Heart left ventricle (tissue), 16 donors: ENCODE data around the gene SGPP2. TPM values are rescaled to one million over a fixed set of nuclear protein-coding genes. Genes with fewer than 3 reads are reported as not detected.
"Not testable (repeated sequence)": the region's sequence is repeated elsewhere in the genome, so short reads cannot be mapped to it uniquely, and the experiment has no call there.

ENCODE experiments used
- ATAC-seq, 4 donors: fragments of 200-7000 bp; cut with Tn5 transposase; one replicate each; pipeline ENCODE4 v1.9.1; 2020 to 2022; ENCODE audit warnings: moderate library complexity in 4 of 4, mild to moderate bottlenecking in 3 of 4, moderate number of reproducible peaks in 1 of 4
- DNase-seq, 5 donors: peaks; one replicate each; pipeline ENCODE4 v3.0.0-alpha.2; 2020
- H3K27ac ChIP-seq, 12 donors: fragments of 200-600 bp; sonication (generic) in 4 of 12; one replicate each; pipeline versions ENCODE4 v1.5.0 to v1.8.0; 2016 to 2022; ENCODE audit warnings: mild to moderate bottlenecking in 2 of 12
- H3K27me3 ChIP-seq, 9 donors: fragments of 200-600 bp; sonication (generic) in 2 of 9; one replicate each; pipeline versions ENCODE4 v1.5.1 to v1.8.0; 2016 to 2022; ENCODE audit warnings: mild to moderate bottlenecking in 3 of 9
- H3K36me3 ChIP-seq, 9 donors: fragments of 200-600 bp; sonication (generic) in 2 of 9; one replicate each; pipeline versions ENCODE4 v1.5.0 to v1.8.0; 2018 to 2022; ENCODE audit warnings: mild to moderate bottlenecking in 2 of 9
- H3K4me1 ChIP-seq, 12 donors: fragments of 200-600 bp; sonication (generic) in 4 of 12; one replicate each; pipeline versions ENCODE4 v1.5.0 to v1.8.0; 2016 to 2022; ENCODE audit warnings: mild to moderate bottlenecking in 3 of 12
- H3K4me3 ChIP-seq, 12 donors: fragments of 200-600 bp; sonication (generic) in 4 of 12; one replicate each; pipeline versions ENCODE4 v1.5.0 to v1.8.0; 2017 to 2022; ENCODE audit warnings: mild to moderate bottlenecking in 9 of 12, moderate library complexity in 4 of 12
- H3K9me3 ChIP-seq, 12 donors: fragments of 200-600 bp; sonication (generic) in 4 of 12; one replicate each; pipeline versions ENCODE4 v1.5.0 to v1.8.0; 2016 to 2022; ENCODE audit warnings: mild to moderate bottlenecking in 1 of 12
- POLR2A ChIP-seq, 2 donors: fragments of 450-650 bp; IDR thresholded peaks; one replicate each; pipeline ENCODE4 v1.6.1; 2017; ENCODE audit warnings: antibody characterized with exemption in 2 of 2, mild to moderate bottlenecking in 2 of 2, moderate library complexity in 2 of 2
- WGBS, 4 donors: extraction: QIAGEN DNeasy Blood & Tissue Kit in 2 of 4; methylation state at CpG; one replicate each; pipeline versions ENCODE4 v1.1.5 to v1.1.7; 2013 to 2018; 5-methylcytosine and 5-hydroxymethylcytosine counted together
- intact Hi-C, 10 donors: fragments of 100-400 bp; cut with DNase I; formaldehyde crosslinking; loops; one replicate each; pipeline versions ENCODE4 v1.11.1 to v1.14.2; 2022
- polyA plus RNA-seq, 2 donors: library from polyadenylated mRNA; stranded (reverse); fragments of 200-250 nt; gene quantifications; one replicate each; pipeline ENCODE4 v1.2.3, GENCODE V29; 2013
- total RNA-seq, 9 donors: library from RNA; depleted of rRNA in 2 of 9; stranded (reverse); fragments of >200 nt in 2 of 9; fragmentation: NEBNext Ultra II Directional in 3 of 9; extraction: Animal tissue kit (Norgen Biotek cat#: 25700) in 3 of 9; gene quantifications; one replicate each; pipeline versions ENCODE4 v1.1.0 to v1.2.4, GENCODE V29; 2016 to 2023
- TF ChIP-seq, protein P1 (sequence below), 12 donors: fragments of 200-600 bp; sonication (generic) in 4 of 12; IDR thresholded peaks; one replicate each; pipeline versions ENCODE4 v1.5.0 to v1.8.0; 2018 to 2022; ENCODE audit warnings: antibody characterized with exemption in 12 of 12, mild to moderate bottlenecking in 5 of 12
- donor health status: ischemic (EF 13 %, LVEDD 7.1; RV severe dilation, severe dysfunction).
- donor health status: healthy with polysubstance abuse.
- donor health status: DM: no; HTN: yes; CAD: no.
- donor health status: DM: no; HTN: no; CAD: no.
- donor health status: ischemic (EF 25% LVEDD 6.9; RV normal size, moderate dysfunction).
- donor health status: ischemic (EF 25% LVEDD 5.7; RV mildly dilated, moderate dysfunction).
- donor health status: healthy.
- donor health status: DM: yes; HTN: yes; CAD: no.
- donor health status: ischemic (EF 35%, LVEDD 5.7; RV mildly dilated, moderate dysfunction).
- donor health status: nonischemic (EF 11% LVEDD 7.7; RV severe dilation, severe dysfunction).
- donor health status: DM: yes; HTN: yes; CAD: no.
- donor health status: PGD.
- donor health status: ischemic (EF 29% LVEDD 5.4; RV normal size, mild dysfunction).
- donor health status: nonischemic (EF 23%, LVEDD 6.1; RV moderate dilation, normal function).

Gene SGPP2
- total and polyA plus RNA-seq, 11 donors, result 1.6 to 25.8 (median 12.4) TPM

DNA sequence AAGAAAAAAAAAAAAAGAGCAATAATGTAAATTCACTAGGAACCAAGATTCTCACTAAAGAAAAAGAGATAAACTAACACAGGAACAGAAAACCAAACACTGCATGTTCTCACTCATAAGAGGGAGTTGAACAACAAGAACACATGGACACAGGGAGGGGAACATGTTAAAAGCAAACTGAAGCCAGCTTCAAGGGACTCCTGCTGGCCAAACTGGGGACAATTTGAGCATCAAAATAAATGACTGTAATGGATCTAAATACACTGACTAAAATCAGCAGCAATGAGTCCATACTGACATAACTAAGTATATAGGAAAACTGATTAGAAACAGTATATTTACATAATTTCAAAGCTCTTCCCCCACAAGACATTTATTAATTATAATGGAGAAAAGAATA, 158.6 kb downstream of the SGPP2 start:
- Histone ChIP-seq H3K27ac (no peak overlapping the region), H3K9me3 (peaks cover 0 to 4% (median 0%) of the 10 kb centered on the region in 12 donors), H3K4me3 (no peak overlapping the region), H3K27me3 (no peaks in the 10 kb centered on the region), H3K36me3 (peaks cover 0 to 32% (median 5%) of the 10 kb centered on the region in 9 donors), H3K4me1 (no peaks in the 10 kb centered on the region)
- ATAC-seq (no peak), DNase-seq (no peak)
- intact Hi-C loops, result no loop called here
- TF ChIP-seq, protein P1, sequence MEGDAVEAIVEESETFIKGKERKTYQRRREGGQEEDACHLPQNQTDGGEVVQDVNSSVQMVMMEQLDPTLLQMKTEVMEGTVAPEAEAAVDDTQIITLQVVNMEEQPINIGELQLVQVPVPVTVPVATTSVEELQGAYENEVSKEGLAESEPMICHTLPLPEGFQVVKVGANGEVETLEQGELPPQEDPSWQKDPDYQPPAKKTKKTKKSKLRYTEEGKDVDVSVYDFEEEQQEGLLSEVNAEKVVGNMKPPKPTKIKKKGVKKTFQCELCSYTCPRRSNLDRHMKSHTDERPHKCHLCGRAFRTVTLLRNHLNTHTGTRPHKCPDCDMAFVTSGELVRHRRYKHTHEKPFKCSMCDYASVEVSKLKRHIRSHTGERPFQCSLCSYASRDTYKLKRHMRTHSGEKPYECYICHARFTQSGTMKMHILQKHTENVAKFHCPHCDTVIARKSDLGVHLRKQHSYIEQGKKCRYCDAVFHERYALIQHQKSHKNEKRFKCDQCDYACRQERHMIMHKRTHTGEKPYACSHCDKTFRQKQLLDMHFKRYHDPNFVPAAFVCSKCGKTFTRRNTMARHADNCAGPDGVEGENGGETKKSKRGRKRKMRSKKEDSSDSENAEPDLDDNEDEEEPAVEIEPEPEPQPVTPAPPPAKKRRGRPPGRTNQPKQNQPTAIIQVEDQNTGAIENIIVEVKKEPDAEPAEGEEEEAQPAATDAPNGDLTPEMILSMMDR (IDR thresholded peaks at IDR 0.05), result peak in 1 of 12 donors; percentile 13
- no peak for TF ChIP-seq POLR2A (IDR thresholded peaks at IDR 0.05)

DNA sequence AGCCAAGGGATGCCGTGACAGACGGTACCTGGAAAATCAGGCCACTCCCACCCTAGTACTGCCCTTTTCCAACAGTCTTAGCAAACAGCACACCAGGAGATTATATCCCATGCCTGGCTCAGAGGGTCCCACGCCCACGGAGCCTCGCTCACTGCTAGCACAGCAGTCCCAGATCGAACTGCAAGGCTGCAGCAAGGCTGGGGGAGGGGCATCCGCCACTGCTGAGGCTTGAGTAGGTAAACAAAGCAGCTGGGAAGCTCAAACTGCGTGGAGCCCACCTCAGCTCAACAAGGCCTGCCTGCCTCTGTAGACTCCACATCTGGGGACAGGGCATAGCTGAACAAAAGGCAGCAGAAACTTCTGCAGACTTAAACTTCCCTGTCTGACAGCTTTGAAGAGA, 160.2 kb downstream of the SGPP2 start:
- H3K9me3 ChIP-seq, ATAC-seq, H3K4me1 ChIP-seq, H3K4me3 ChIP-seq, intact Hi-C loops, H3K27ac ChIP-seq, DNase-seq, H3K27me3 ChIP-seq: not testable (repeated sequence)
- H3K36me3 ChIP-seq, result peaks cover 0 to 26% (median 5%) of the 10 kb centered on the region in 9 donors
- 96 to 99% (median 98%) methylated on average over 8 of the region's 8 CpGs for WGBS, 4 donors

DNA sequence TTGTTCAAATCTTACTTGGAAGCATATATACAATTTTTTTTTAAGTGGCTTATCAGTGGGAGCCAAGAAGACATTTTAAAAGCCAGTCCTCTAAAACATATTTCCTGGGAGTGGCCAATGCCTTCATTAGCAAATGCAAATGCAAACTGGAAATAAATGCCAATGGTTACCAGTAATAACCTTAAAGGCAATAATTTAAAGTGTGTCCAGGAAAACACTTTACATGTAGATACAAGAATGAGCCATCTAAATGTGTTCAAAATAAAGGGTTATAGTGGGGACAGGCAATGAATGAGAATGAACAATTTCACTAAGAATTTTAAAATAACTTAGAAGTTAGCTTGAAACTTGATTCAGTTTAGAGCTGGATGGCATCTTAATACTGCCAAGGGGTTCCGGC, 167.3 kb downstream of the SGPP2 start:
- intact Hi-C loops, result no loop called here
- peaks cover 0 to 45% (median 22%) of the 10 kb centered on the region in 9 donors for H3K36me3 ChIP-seq
- no peak overlapping the region for H3K4me3 ChIP-seq
- no peak overlapping the region for H3K27ac ChIP-seq
- WGBS, 4 donors, result 89 to 100% (median 95%) methylated on average over 1 of the region's 1 CpG
- DNase-seq (no peak), ATAC-seq (no peak)
- no peaks in the 10 kb centered on the region for H3K27me3 ChIP-seq
- no peak for TF ChIP-seq POLR2A (IDR thresholded peaks at IDR 0.05)
- TF ChIP-seq, protein P1 (IDR thresholded peaks at IDR 0.05), result no peak
- peaks cover 0 to 4% (median 0%) of the 10 kb centered on the region in 12 donors for H3K9me3 ChIP-seq
- H3K4me1 ChIP-seq, result peaks cover 0 to 7% (median 0%) of the 10 kb centered on the region in 12 donors

DNA sequence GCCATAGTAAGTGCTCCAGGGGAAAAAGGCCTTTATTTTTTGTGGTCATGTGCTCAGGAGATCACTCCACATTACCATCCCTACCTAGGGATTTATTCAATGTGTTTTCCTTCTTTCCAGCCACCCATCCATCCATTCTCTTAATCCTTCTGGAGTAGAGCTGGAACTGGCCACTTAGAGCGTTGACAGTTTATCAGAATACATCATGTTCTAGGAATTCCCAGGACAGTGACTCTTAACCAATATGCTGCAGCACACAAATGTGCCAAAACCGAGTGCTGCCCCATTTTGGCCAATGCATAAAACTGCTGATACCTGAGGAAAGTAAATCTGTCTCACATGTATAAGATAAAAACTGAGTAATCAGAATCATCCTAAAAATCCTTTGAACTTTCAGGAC, 167.8 kb downstream of the SGPP2 start:
- Histone ChIP-seq H3K36me3 (peaks cover 0 to 50% (median 26%) of the 10 kb centered on the region in 9 donors), H3K4me1 (peaks cover 0 to 7% (median 0%) of the 10 kb centered on the region in 12 donors), H3K27me3 (no peaks in the 10 kb centered on the region), H3K9me3 (peaks cover 0 to 4% (median 0%) of the 10 kb centered on the region in 12 donors), H3K27ac (no peak overlapping the region), H3K4me3 (no peak overlapping the region)
- no peak for TF ChIP-seq POLR2A (IDR thresholded peaks at IDR 0.05)
- TF ChIP-seq, protein P1 (IDR thresholded peaks at IDR 0.05), result no peak
- ATAC-seq, result peak in 3 of 4 donors; percentile 50 to 86 (median 64)
- 36 to 47% (median 39%) methylated on average over 2 of the region's 2 CpGs for WGBS, 4 donors
- DNase-seq, result no peak
- intact Hi-C loops, result no loop called here

DNA sequence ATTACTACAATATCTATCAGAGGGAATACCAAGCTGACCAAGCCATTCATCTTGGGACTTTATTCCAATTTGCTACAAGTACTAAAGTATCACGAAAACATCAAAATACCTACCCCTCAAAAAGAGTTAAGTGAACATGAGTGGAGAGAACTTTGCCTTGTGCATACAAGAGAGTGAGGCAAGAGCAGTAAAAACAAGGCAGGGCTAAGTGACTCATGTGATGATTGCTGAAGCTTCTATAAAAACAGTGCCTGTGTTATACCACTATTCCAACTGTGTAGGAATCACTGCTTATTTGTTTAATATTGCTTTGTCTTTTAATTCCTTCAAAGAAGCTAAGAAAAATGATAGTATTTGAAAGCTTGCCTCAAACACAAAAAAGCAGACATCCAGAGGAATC, 170.3 kb downstream of the SGPP2 start:
- no peaks in the 10 kb centered on the region for H3K27me3 ChIP-seq
- DNase-seq (no peak), ATAC-seq (no peak)
- H3K27ac ChIP-seq, result no peak overlapping the region
- no peak overlapping the region for H3K4me3 ChIP-seq
- peaks cover 0 to 7% (median 0%) of the 10 kb centered on the region in 12 donors for H3K4me1 ChIP-seq
- intact Hi-C loops, result no loop called here
- peaks cover 0 to 75% (median 51%) of the 10 kb centered on the region in 9 donors for H3K36me3 ChIP-seq
- TF ChIP-seq, protein P1 (IDR thresholded peaks at IDR 0.05), result no peak
- no peak for TF ChIP-seq POLR2A (IDR thresholded peaks at IDR 0.05)
- H3K9me3 ChIP-seq, result no peaks in the 10 kb centered on the region
- 94 to 100% (median 96%) methylated on average over 1 of the region's 1 CpG for WGBS, 4 donors
